ENCODE results near the gene GMDS.

Gene GMDS

GRCh38 chr6:1815827-1816452, 429.5 kb downstream of the GMDS start:
- no peaks in the 10 kb centered on the region for H3K79me2 ChIP-seq (ENCODE audit: insufficient read depth, low read length)
- no peak for DNase-seq
- no peaks in the 10 kb centered on the region for H3K36me3 ChIP-seq (ENCODE audit: insufficient read depth, low read length)
- H3K9ac ChIP-seq (ENCODE audit: low read depth, low read length) = no peak overlapping the region
- ATAC-seq (ENCODE audit: insufficient read depth, low read depth) = no peak
- no peak overlapping the region for H3K27ac ChIP-seq (ENCODE audit: low read length)
- H3K4me1 ChIP-seq (ENCODE audit: insufficient read depth, low read length) = 0 out of 2 replicates have a peak, but pooled peaks cover 5% of the 10 kb centered on the region
- no peaks in the 10 kb centered on the region for H4K20me1 ChIP-seq (ENCODE audit: insufficient read depth, low read length)
- no peak overlapping the region for H2AFZ ChIP-seq (ENCODE audit: low read depth, low read length)
- no peak overlapping the region for H3K4me2 ChIP-seq (ENCODE audit: insufficient read depth, low read length)
- no peak overlapping the region for H3K4me3 ChIP-seq (ENCODE audit: low read depth in 1 of 2, low read length in 2 of 2)
- no peaks in the 10 kb centered on the region for H3K9me3 ChIP-seq (ENCODE audit: insufficient read depth, low read length, severe bottlenecking)
- TF ChIP-seq CTCF (IDR thresholded peaks at IDR 0.05; ENCODE audit: borderline replicate concordance, extremely low read depth, low read length, poor library complexity, severe bottlenecking) (no peak), EZH2 (IDR thresholded peaks at IDR 0.05; ENCODE audit: borderline replicate concordance, low read depth, low read length, severe bottlenecking) (no peak)
- no peaks in the 10 kb centered on the region for H3K27me3 ChIP-seq (ENCODE audit: insufficient read depth, low read length, poor library complexity)

GRCh38 chr6:1814279-1814678, 431.1 kb downstream of the GMDS start:
- Histone ChIP-seq H3K27me3 (ENCODE audit: insufficient read depth, low read length, poor library complexity) (no peaks in the 10 kb centered on the region), H3K27ac (ENCODE audit: low read length) (no peak overlapping the region), H3K4me1 (ENCODE audit: insufficient read depth, low read length) (0 out of 2 replicates have a peak, but pooled peaks cover 5% of the 10 kb centered on the region), H3K9ac (ENCODE audit: low read depth, low read length) (no peak overlapping the region), H3K9me3 (ENCODE audit: insufficient read depth, low read length, severe bottlenecking) (no peaks in the 10 kb centered on the region), H3K79me2 (ENCODE audit: insufficient read depth, low read length) (no peaks in the 10 kb centered on the region), H2AFZ (ENCODE audit: low read depth, low read length) (no peak overlapping the region), H3K4me2 (ENCODE audit: insufficient read depth, low read length) (no peak overlapping the region; the same call in 1 of the 2 replicates), H3K36me3 (ENCODE audit: insufficient read depth, low read length) (no peaks in the 10 kb centered on the region), H4K20me1 (ENCODE audit: insufficient read depth, low read length) (no peaks in the 10 kb centered on the region), H3K4me3 (ENCODE audit: low read depth in 1 of 2, low read length in 2 of 2) (no peak overlapping the region)
- no peak for ATAC-seq (ENCODE audit: insufficient read depth, low read depth)
- TF ChIP-seq CTCF (IDR thresholded peaks at IDR 0.05; ENCODE audit: borderline replicate concordance, extremely low read depth, low read length, poor library complexity, severe bottlenecking) (no peak), EZH2 (IDR thresholded peaks at IDR 0.05; ENCODE audit: borderline replicate concordance, low read depth, low read length, severe bottlenecking) (no peak)
- DNase-seq = no peak

GRCh38 chr6:1812487-1812886, 432.9 kb downstream of the GMDS start:
- ATAC-seq (ENCODE audit: insufficient read depth, low read depth) = no peak

More at GRCh38 chr6:1812487-1812886, 432.9 kb downstream of the GMDS start:
- Histone ChIP-seq H3K4me3 (ENCODE audit: low read depth in 1 of 2, low read length in 2 of 2) (no peak overlapping the region), H3K4me1 (ENCODE audit: insufficient read depth, low read length) (0 out of 2 replicates have a peak, but pooled peaks cover 5% of the 10 kb centered on the region), H2AFZ (ENCODE audit: low read depth, low read length) (no peak overlapping the region), H3K36me3 (ENCODE audit: insufficient read depth, low read length) (no peaks in the 10 kb centered on the region), H3K79me2 (ENCODE audit: insufficient read depth, low read length) (no peaks in the 10 kb centered on the region), H3K27me3 (ENCODE audit: insufficient read depth, low read length, poor library complexity) (no peaks in the 10 kb centered on the region), H4K20me1 (ENCODE audit: insufficient read depth, low read length) (no peaks in the 10 kb centered on the region), H3K9ac (ENCODE audit: low read depth, low read length) (no peak overlapping the region), H3K27ac (ENCODE audit: low read length) (no peak overlapping the region), H3K4me2 (ENCODE audit: insufficient read depth, low read length) (no peak overlapping the region), H3K9me3 (ENCODE audit: insufficient read depth, low read length, severe bottlenecking) (no peaks in the 10 kb centered on the region)
- DNase-seq = no peak
- no peak for TF ChIP-seq CTCF (IDR thresholded peaks at IDR 0.05; ENCODE audit: borderline replicate concordance, extremely low read depth, low read length, poor library complexity, severe bottlenecking)
- TF ChIP-seq EZH2 (IDR thresholded peaks at IDR 0.05; ENCODE audit: borderline replicate concordance, low read depth, low read length, severe bottlenecking) = no peak

Measured in DND-41 (cell line).